HEK293T (cell line): ENCODE results near the gene COX6B1.

Experiments
- ARNT ChIP-seq: fragments of 450-650 bp; IDR thresholded peaks from 2 replicates; pipeline ENCODE4 v1.6.1; 2017; ENCODE audit warnings: mild to moderate bottlenecking
- ELF4 ChIP-seq: fragments of 450-650 bp; IDR thresholded peaks from 2 replicates; pipeline ENCODE4 v1.6.1; 2017; ENCODE audit warnings: antibody characterized with exemption
- FOXA1 ChIP-seq: fragments of 450-650 bp; IDR thresholded peaks from 2 replicates; pipeline ENCODE4 v1.6.1; 2016; ENCODE audit warnings: mild to moderate bottlenecking
- FOXK2 ChIP-seq: fragments of 450-650 bp; IDR thresholded peaks from 2 replicates; pipeline ENCODE4 v1.6.1; 2016; ENCODE audit warnings: mild to moderate bottlenecking
- L3MBTL2 ChIP-seq: fragments of 450-650 bp; conservative IDR thresholded peaks from 2 replicates; pipeline ENCODE4 v1.6.1; 2016; ENCODE audit warnings: mild to moderate bottlenecking

DNA sequence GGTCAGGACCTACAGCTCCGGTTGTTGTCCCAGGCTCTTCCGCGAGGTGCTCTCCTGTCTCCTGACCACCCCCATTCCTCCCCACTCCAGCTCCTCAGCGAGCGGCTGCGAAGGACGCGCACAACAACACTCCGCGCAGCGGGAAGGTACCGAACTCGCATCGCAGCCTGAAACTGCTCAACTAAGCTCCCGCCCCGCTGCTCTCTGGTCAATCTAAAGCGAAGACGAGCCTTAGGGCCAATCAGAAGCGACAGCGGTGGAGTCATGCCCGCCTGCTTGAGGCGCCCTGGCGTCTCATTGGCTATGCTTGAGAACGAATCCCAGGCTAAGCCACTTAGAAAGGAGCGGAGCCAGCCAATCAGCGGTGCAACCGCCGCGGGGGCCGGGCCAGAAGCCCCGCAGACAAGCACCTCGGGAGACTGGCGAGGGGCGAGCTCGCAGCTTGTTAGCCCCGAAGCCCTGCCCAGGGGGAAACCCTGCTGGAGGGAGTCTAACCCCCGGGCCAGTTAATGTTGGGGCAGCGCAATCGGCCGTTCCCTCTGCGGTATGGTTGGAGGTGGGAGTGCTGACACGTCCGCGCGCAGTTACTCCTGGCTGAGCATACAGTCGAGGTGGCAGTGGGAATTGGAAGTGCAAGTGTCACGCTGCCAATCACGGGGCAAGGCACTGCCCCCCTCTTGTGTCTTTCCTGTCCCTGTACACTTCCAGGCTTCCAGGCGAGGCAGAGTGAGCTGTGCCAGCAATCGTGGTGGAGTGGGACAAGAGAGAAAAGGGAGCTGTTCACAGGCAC, 54.3 kb downstream of the COX6B1 start:
- TF ChIP-seq FOXK2: no peak
- no peak for TF ChIP-seq ARNT
- no peak for TF ChIP-seq ELF4
- TF ChIP-seq L3MBTL2: peak; percentile 70
- TF ChIP-seq FOXA1: no peak
